ENCODE results near the gene JAZF1.

DNA sequence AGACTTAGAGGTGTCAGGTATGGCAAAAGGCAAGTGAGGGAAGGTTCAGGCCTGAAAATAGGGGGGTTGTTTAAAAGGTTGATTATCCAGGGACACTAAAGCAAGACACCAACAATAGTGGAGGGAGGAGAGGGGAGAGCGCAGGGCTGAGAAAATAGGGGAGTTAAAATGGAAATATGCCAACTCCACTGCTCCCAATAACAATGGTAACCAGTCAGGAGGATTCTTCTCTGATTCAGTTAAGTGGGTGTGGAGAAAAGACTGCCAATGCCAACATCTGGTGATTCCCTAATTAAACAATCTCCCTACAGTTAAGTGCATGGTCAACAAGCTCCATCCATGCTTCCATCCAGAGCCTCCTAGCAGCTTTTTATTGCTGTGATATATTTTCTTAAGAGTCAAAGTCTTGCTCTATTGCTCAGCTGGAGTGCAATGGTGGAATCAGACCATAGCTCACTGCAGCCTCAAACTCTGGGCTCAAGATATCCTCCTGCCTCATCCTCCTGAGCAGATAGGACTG, 183.3 kb downstream of the JAZF1 start:
- TF ChIP-seq, protein P1, sequence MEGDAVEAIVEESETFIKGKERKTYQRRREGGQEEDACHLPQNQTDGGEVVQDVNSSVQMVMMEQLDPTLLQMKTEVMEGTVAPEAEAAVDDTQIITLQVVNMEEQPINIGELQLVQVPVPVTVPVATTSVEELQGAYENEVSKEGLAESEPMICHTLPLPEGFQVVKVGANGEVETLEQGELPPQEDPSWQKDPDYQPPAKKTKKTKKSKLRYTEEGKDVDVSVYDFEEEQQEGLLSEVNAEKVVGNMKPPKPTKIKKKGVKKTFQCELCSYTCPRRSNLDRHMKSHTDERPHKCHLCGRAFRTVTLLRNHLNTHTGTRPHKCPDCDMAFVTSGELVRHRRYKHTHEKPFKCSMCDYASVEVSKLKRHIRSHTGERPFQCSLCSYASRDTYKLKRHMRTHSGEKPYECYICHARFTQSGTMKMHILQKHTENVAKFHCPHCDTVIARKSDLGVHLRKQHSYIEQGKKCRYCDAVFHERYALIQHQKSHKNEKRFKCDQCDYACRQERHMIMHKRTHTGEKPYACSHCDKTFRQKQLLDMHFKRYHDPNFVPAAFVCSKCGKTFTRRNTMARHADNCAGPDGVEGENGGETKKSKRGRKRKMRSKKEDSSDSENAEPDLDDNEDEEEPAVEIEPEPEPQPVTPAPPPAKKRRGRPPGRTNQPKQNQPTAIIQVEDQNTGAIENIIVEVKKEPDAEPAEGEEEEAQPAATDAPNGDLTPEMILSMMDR (IDR thresholded peaks at IDR 0.05; ENCODE audit: low read length) = no peak
- no peak for TF ChIP-seq EZH2 (IDR thresholded peaks at IDR 0.05; ENCODE audit: borderline replicate concordance, low read length)

Data from OCI-LY1 (cell line).